H9 (cell line): Measurements from ENCODE around the gene THSD4. TPM values are rescaled to one million over a fixed set of nuclear protein-coding genes. Genes with fewer than 3 reads are reported as not detected.

Source experiments
- DNase-seq: peaks from one replicate; pipeline ENCODE4 v3.0.0-alpha.2; 2017
- H2AFZ ChIP-seq: one replicate; pipeline ENCODE4 v1.6.1; 2013; ENCODE audit warnings: mild to moderate bottlenecking, low read length, control low read depth, moderate library complexity
- H2AK5ac ChIP-seq: 2 replicates; pipeline ENCODE4 v1.6.1; 2013; ENCODE audit warnings: low read length, control low read depth, mixed read lengths; ENCODE audit not compliant: insufficient read length
- H2BK120ac ChIP-seq: one replicate; pipeline ENCODE4 v1.6.1; 2013; ENCODE audit warnings: low read depth, mild to moderate bottlenecking, low read length, control low read depth, inconsistent platforms; ENCODE audit not compliant: poor library complexity, severe bottlenecking
- H2BK12ac ChIP-seq: 2 replicates; pipeline ENCODE4 v1.6.1; 2013; ENCODE audit warnings: low read length, control low read depth, mixed read lengths, low read depth; ENCODE audit not compliant: insufficient read length
- H2BK15ac ChIP-seq: 2 replicates; pipeline ENCODE4 v1.6.1; 2013; ENCODE audit warnings: low read depth, low read length, control low read depth
- H2BK20ac ChIP-seq: one replicate; pipeline ENCODE4 v1.6.1; 2013; ENCODE audit warnings: low read depth, mild to moderate bottlenecking, low read length, control low read depth, inconsistent platforms; ENCODE audit not compliant: poor library complexity, severe bottlenecking
- H2BK5ac ChIP-seq: 2 replicates; pipeline ENCODE4 v1.6.1; 2013; ENCODE audit warnings: low read length, control low read depth, mixed read lengths; ENCODE audit not compliant: insufficient read length
- H3K14ac ChIP-seq: 2 replicates; pipeline ENCODE4 v1.6.1; 2013; ENCODE audit warnings: low read length, control low read depth; ENCODE audit not compliant: insufficient read depth
- H3K18ac ChIP-seq: 2 replicates; pipeline ENCODE4 v1.6.1; 2013; ENCODE audit warnings: low read depth, mild to moderate bottlenecking, mixed read lengths, low read length, control low read depth; ENCODE audit not compliant: insufficient read length
- H3K23ac ChIP-seq: 2 replicates; pipeline ENCODE4 v1.6.1; 2013; ENCODE audit warnings: low read length, control low read depth, mixed read lengths, low read depth; ENCODE audit not compliant: insufficient read length
- H3K23me2 ChIP-seq: 2 replicates; pipeline ENCODE4 v1.6.1; 2013; ENCODE audit warnings: low read depth, mild to moderate bottlenecking, mixed read lengths, low read length, control low read depth; ENCODE audit not compliant: insufficient read length, poor library complexity, severe bottlenecking
- H3K27ac ChIP-seq: 2 replicates; pipeline ENCODE4 v1.5.1; 2013; ENCODE audit warnings: low read length, control low read depth, mixed read lengths, low read depth; ENCODE audit not compliant: insufficient read length
- H3K27me3 ChIP-seq: 2 replicates; pipeline ENCODE4 v1.6.1; 2013; ENCODE audit warnings: low read length, control low read depth, inconsistent platforms; ENCODE audit not compliant: insufficient read depth
- H3K4ac ChIP-seq: 2 replicates; pipeline ENCODE4 v1.6.1; 2013; ENCODE audit warnings: low read depth, mild to moderate bottlenecking, control low read depth, inconsistent platforms, low read length, moderate library complexity
- H3K4me1 ChIP-seq: 2 replicates; pipeline ENCODE4 v1.6.1; 2013; ENCODE audit warnings: low read length, control low read depth, inconsistent platforms; ENCODE audit not compliant: insufficient read depth
- H3K4me2 ChIP-seq: 2 replicates; pipeline ENCODE4 v1.6.1; 2013; ENCODE audit warnings: low read length, control low read depth, mixed read lengths; ENCODE audit not compliant: insufficient read length, insufficient read depth
- H3K56ac ChIP-seq: 2 replicates; pipeline ENCODE4 v1.6.1; 2013; ENCODE audit warnings: low read depth, mild to moderate bottlenecking, mixed read lengths, low read length, control low read depth; ENCODE audit not compliant: insufficient read length
- H3K79me1 ChIP-seq: 2 replicates; pipeline ENCODE4 v1.6.1; 2013; ENCODE audit warnings: low read depth, mild to moderate bottlenecking, moderate library complexity, low read length, control low read depth, inconsistent platforms; ENCODE audit not compliant: insufficient read depth, poor library complexity, severe bottlenecking
- H3K79me2 ChIP-seq: 2 replicates; pipeline ENCODE4 v1.6.1; 2013; ENCODE audit warnings: low read length, control low read depth, inconsistent platforms; ENCODE audit not compliant: insufficient read depth
- H3K9ac ChIP-seq: 2 replicates; pipeline ENCODE4 v1.6.1; 2013; ENCODE audit warnings: low read length, control low read depth, mixed read lengths; ENCODE audit not compliant: insufficient read length; ENCODE audit errors: extremely low read depth
- H3K9me3 ChIP-seq: one replicate; pipeline ENCODE4 v1.6.1; 2013; ENCODE audit warnings: low read depth, low read length, inconsistent platforms; ENCODE audit not compliant: control insufficient read depth
- H3T11ph ChIP-seq: one replicate; pipeline ENCODE4 v1.6.1; 2013; ENCODE audit warnings: mild to moderate bottlenecking, low read length, control low read depth, inconsistent platforms
- H4K20me1 ChIP-seq: one replicate; pipeline ENCODE4 v1.6.1; 2013; ENCODE audit not compliant: control insufficient read depth, insufficient read length, insufficient read depth
- H4K5ac ChIP-seq: 2 replicates; pipeline ENCODE4 v1.6.1; 2013; ENCODE audit warnings: low read depth, mild to moderate bottlenecking, mixed read lengths, low read length, control low read depth; ENCODE audit not compliant: insufficient read length
- H4K8ac ChIP-seq: replicated peaks from 2 replicates; pipeline ENCODE4 v1.6.1; 2013; ENCODE audit warnings: low read length, control low read depth, mixed read lengths, low read depth; ENCODE audit not compliant: insufficient read length
- H4K91ac ChIP-seq: 2 replicates; pipeline ENCODE4 v1.6.1; 2013; ENCODE audit warnings: low read depth, mild to moderate bottlenecking, moderate library complexity, mixed read lengths, low read length, control low read depth; ENCODE audit not compliant: insufficient read length
- H3K27ac Mint-ChIP-seq, 3 experiments: 2 replicates in 2 of 3; 3 replicates in 1 of 3; pipeline ENCODE4 v1.8.0; 2020 to 2021; ENCODE audit warnings: mixed read lengths in 3 of 3, mild to moderate bottlenecking in 1 of 3, moderate library complexity in 1 of 3
- H3K27me3 Mint-ChIP-seq: 2 replicates; pipeline ENCODE4 v1.8.0; 2021; ENCODE audit warnings: low read depth, mild to moderate bottlenecking, moderate library complexity, mixed read lengths
- H3K36me3 Mint-ChIP-seq, 3 experiments: 2 replicates in 2 of 3; 3 replicates in 1 of 3; pipeline ENCODE4 v1.8.0; 2020 to 2021; ENCODE audit warnings: low read depth in 3 of 3, mixed read lengths in 3 of 3; ENCODE audit not compliant: insufficient read depth in 1 of 3
- H3K4me1 Mint-ChIP-seq, 2 experiments: 2 replicates each; pipeline ENCODE4 v1.8.0; 2020; ENCODE audit warnings: mixed read lengths in 2 of 2
- H3K4me3 Mint-ChIP-seq, 2 experiments: 2 replicates in 1 of 2; 3 replicates in 1 of 2; pipeline ENCODE4 v1.8.0; 2020 to 2021; ENCODE audit warnings: mild to moderate bottlenecking in 2 of 2, mixed read lengths in 2 of 2, moderate library complexity in 1 of 2
- H3K9me3 Mint-ChIP-seq, 2 experiments: 2 replicates in 1 of 2; 3 replicates in 1 of 2; pipeline ENCODE4 v1.8.0; 2020; ENCODE audit warnings: mild to moderate bottlenecking in 2 of 2, mixed read lengths in 2 of 2, moderate library complexity in 1 of 2
- CTCF ChIP-seq: fragments of 200-600 bp; sonication (generic); conservative IDR thresholded peaks from 3 replicates; pipeline ENCODE4 v1.8.0; 2021; ENCODE audit warnings: antibody characterized with exemption, mild to moderate bottlenecking
- WGBS: extraction: QIAGEN DNeasy Blood & Tissue Kit; methylation state at CpG from one replicate; pipeline ENCODE4 v1.1.7; 2013; ENCODE audit warnings: missing lambda C conversion rate, low lambda C conversion rate, mixed read lengths; ENCODE audit not compliant: insufficient read length; ENCODE audit errors: extremely low coverage; 5-methylcytosine and 5-hydroxymethylcytosine counted together
- total RNA-seq: library from RNA; stranded (reverse); gene quantifications from 2 replicates; pipeline ENCODE4 v1.2.1, GENCODE V29; 2021

Gene THSD4
- total RNA-seq, 1 experiment from 2014 or later, result 5.5 TPM

- Histone ChIP-seq H3K4me2 (no peak overlapping the region), H3K9me3 (no peaks in the 10 kb centered on the region), H4K8ac (no peak overlapping the region), H3K14ac (no peak overlapping the region), H4K5ac (no peak overlapping the region), H3K27me3 (no peaks in the 10 kb centered on the region), H3T11ph (no peak overlapping the region), H2AK5ac (no peak overlapping the region), H3K18ac (no peak overlapping the region), H4K91ac (no peak overlapping the region), H3K9ac (no peak overlapping the region), H3K56ac (no peak overlapping the region), H3K23me2 (no peaks in the 10 kb centered on the region), H3K4ac (no peak overlapping the region), H2BK12ac (no peak overlapping the region), H2AFZ (no peak overlapping the region), H3K23ac (no peak overlapping the region), H3K4me1 (no peaks in the 10 kb centered on the region), H2BK120ac (no peak overlapping the region), H2BK20ac (no peak overlapping the region), H2BK15ac (no peak overlapping the region), H2BK5ac (no peak overlapping the region), H3K79me1 (no peaks in the 10 kb centered on the region), H3K79me2 (no peaks in the 10 kb centered on the region), H4K20me1 (no peaks in the 10 kb centered on the region), H3K27ac (no peak overlapping the region)
- peaks cover 0 to 6% (median 0%) of the 10 kb centered on the region in 3 experiments; a peak in 2 of 7 replicates for H3K36me3 Mint-ChIP-seq
- no peaks in the 10 kb centered on the region for H3K4me1 Mint-ChIP-seq
- TF ChIP-seq CTCF, result no peak
- no peak overlapping the region for H3K4me3 Mint-ChIP-seq
- DNase-seq, result no peak
- WGBS, result no CpG with 5 or more reads among the region's 5 CpGs
- H3K9me3 Mint-ChIP-seq, result peaks cover 7 to 8% of the 10 kb centered on the region in 2 experiments; a peak in 4 of 5 replicates
- no peak overlapping the region for H3K27ac Mint-ChIP-seq
- no peaks in the 10 kb centered on the region; the same call in 1 of the 2 replicates for H3K27me3 Mint-ChIP-seq
These were observed 378.3 kb downstream of the THSD4 start for GRCh38 chr15:71493526-71493925.
